K562 treated with DMSO at 1 percent for 4 hours (cell line): ENCODE measurements around the gene RIPOR1. TPM values are rescaled to one million over a fixed set of nuclear protein-coding genes. Genes with fewer than 3 reads are reported as not detected.

ENCODE experiments used
- total RNA-seq: library from RNA; unstranded; fragments of 300-600 nt; gene quantifications from 2 replicates; pipeline ENCODE4 v1.2.3, GENCODE V29; 2022; ENCODE audit not compliant: insufficient read depth

Gene RIPOR1
- 13.2 and 15.5 TPM in 2 replicates for total RNA-seq

GRCh38 chr16:67528222-67528869, at the start of gene RIPOR1:
TSS of gene RIPOR1 (plus strand) at chr16:67528829. CDS start at chr16:67538447, 9,618 bp downstream.

DNA sequence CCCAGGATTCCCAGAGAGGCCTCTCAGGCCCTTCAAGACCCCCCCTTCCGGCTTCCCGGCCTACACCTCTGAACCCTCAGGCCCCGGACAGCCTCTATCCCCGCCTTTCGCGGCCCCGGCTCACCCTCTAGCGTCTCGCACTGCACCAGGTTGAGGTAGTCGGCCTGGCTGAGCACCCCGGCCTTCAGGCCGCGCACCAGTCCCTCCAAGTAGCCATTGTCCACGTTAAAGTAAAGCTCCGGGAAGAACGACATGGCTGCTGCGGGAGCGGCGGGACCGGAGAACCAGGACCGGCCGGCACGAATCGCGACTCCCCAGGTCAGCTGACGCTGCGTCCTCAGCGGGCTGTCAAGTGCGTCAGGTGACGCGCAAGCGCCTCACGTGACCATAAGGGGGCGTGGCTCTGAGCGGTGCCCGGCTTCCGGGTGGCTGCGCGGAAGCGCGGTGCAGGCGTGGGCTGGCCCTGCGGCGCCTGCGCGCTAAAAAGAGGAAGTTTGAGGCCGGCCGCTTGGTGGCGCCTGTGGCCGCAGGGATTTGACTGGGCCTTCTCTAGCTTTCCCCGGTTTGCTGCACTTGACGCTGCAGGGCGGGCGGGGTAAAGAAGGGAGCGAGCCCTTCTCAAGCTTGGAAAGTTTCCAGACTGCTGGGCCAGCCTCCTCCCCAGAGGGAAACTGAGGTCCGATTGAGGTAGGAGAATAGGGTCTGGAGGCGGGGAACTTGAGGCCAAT, 47.6 kb upstream of the RIPOR1 start, which contains the start of gene ATP6V0D1:
ATP6V0D1 (minus strand) TSS at position 325 of the 728 bp plus-strand sequence; CDS start at position 254, 71 bp downstream.

GRCh38 chr16:67483150-67483549, 45.5 kb upstream of the RIPOR1 start, which contains the start of gene AGRP:
TSS of gene AGRP (minus strand) at chr16:67483547. CDS start at chr16:67483398, 149 bp downstream.

GRCh38 chr16:67562526-67562917, 33.9 kb downstream of the RIPOR1 start, which contains the start of gene CTCF:
TSS of gene CTCF (plus strand) at chr16:67562526. CDS start at chr16:67610833, 48,307 bp downstream.

Other genes with a start within 250 kb of the RIPOR1 start
- 29.4 and 39.8 TPM in 2 replicates for gene PLEKHG4, start 249.3 kb upstream of the RIPOR1 start, total RNA-seq
- gene KCTD19, start 202.1 kb upstream of the RIPOR1 start, total RNA-seq = 0.15 TPM in 1 of 2 replicates, not detected in the other
- gene LRRC36, start 202.0 kb upstream of the RIPOR1 start, total RNA-seq = 0.30 TPM in 1 of 2 replicates, not detected in the other
- gene TPPP3, start 135.3 kb upstream of the RIPOR1 start, total RNA-seq = not detected in 2 replicates
- gene ZDHHC1, start 112.4 kb upstream of the RIPOR1 start, total RNA-seq = not detected in 2 replicates
- not detected in 2 replicates for gene HSD11B2, start 97.7 kb upstream of the RIPOR1 start, total RNA-seq
- gene ATP6V0D1, start 47.7 kb upstream of the RIPOR1 start, total RNA-seq = 148 and 171 TPM in 2 replicates
- not detected in 2 replicates for gene AGRP, start 45.3 kb upstream of the RIPOR1 start, total RNA-seq
- gene CTCF, start 33.7 kb downstream of the RIPOR1 start, total RNA-seq = 25.4 and 34.1 TPM in 2 replicates
- 1.4 and 3.7 TPM in 2 replicates for gene CARMIL2, start 116.3 kb downstream of the RIPOR1 start, total RNA-seq
- gene ACD, start 131.4 kb downstream of the RIPOR1 start, total RNA-seq = 29.2 and 33.2 TPM in 2 replicates
- gene PARD6A, start 132.1 kb downstream of the RIPOR1 start, total RNA-seq = 0.59 and 1.4 TPM in 2 replicates
- 8.6 and 17.8 TPM in 2 replicates for gene ENKD1, start 137.9 kb downstream of the RIPOR1 start, total RNA-seq
- gene C16orf86, start 138.0 kb downstream of the RIPOR1 start, total RNA-seq = 1.3 TPM in 1 of 2 replicates, not detected in the other
- 11.6 and 15.4 TPM in 2 replicates for gene GFOD2, start 190.5 kb downstream of the RIPOR1 start, total RNA-seq